HFFc6 (cell line): Measurements from ENCODE around the gene NCAM2. TPM values are rescaled to one million over a fixed set of nuclear protein-coding genes. Genes with fewer than 3 reads are reported as not detected.
A peak's percentile ranks its signal among the peaks of the same experiment; 100 is the strongest.

Experiments used
- DNase-seq: peaks from one replicate; pipeline ENCODE4 v3.0.0-alpha.2; 2018
- H3K27ac Mint-ChIP-seq: 2 replicates; pipeline ENCODE4 v1.8.0; 2020; ENCODE audit warnings: mild to moderate bottlenecking, mixed read lengths
- H3K27me3 Mint-ChIP-seq: 2 replicates; pipeline ENCODE4 v1.8.0; 2021; ENCODE audit warnings: mild to moderate bottlenecking, moderate library complexity, mixed read lengths; ENCODE audit not compliant: insufficient read depth
- H3K36me3 Mint-ChIP-seq: 2 replicates; pipeline ENCODE4 v1.8.0; 2021; ENCODE audit warnings: low read depth, mixed read lengths
- H3K4me1 Mint-ChIP-seq: 2 replicates; pipeline ENCODE4 v1.8.0; 2020; ENCODE audit warnings: low read depth, mixed read lengths
- H3K4me3 Mint-ChIP-seq: 2 replicates; pipeline ENCODE4 v1.8.0; 2020; ENCODE audit warnings: mild to moderate bottlenecking, moderate library complexity, mixed read lengths
- H3K9me3 Mint-ChIP-seq: 2 replicates; pipeline ENCODE4 v1.8.0; 2020; ENCODE audit warnings: mild to moderate bottlenecking, mixed read lengths
- CTCF ChIP-seq: fragments of 200-600 bp; sonication (generic); IDR thresholded peaks from 2 replicates; pipeline ENCODE4 v1.5.0; 2021; ENCODE audit warnings: antibody characterized with exemption, mild to moderate bottlenecking
- total RNA-seq, 6 experiments: library from RNA; stranded (reverse); fragmentation: NEBNext Ultra II Directional; extraction: Animal tissue kit (Norgen Biotek cat#: 25700); gene quantifications; 2 replicates in 1 of 6; 3 replicates in 5 of 6; pipeline ENCODE4 v1.2.3, GENCODE V29; 2021

The NCAM2 gene
- total RNA-seq, 6 experiments from 2014 or later, result 2.2 to 10.2 (median 8.8) TPM

- DNase-seq, result no peak
- H3K4me3 Mint-ChIP-seq, result no peak overlapping the region
- no peak for TF ChIP-seq CTCF
- H3K9me3 Mint-ChIP-seq, result no peaks in the 10 kb centered on the region
- no peak overlapping the region for H3K27ac Mint-ChIP-seq
- peaks cover 6% of the 10 kb centered on the region; the same call in 1 of the 2 replicates for H3K4me1 Mint-ChIP-seq
- H3K36me3 Mint-ChIP-seq, result no peaks in the 10 kb centered on the region
- H3K27me3 Mint-ChIP-seq, result no peaks in the 10 kb centered on the region
Measured at GRCh38 chr21:21236996-21237395, 238.8 kb downstream of the NCAM2 start.

GRCh38 chr21:21238629-21239400 is 240.6 kb downstream of the NCAM2 start:
- Mint-ChIP-seq H3K27ac (no peak overlapping the region), H3K4me1 (peaks cover 6% of the 10 kb centered on the region; the same call in 1 of the 2 replicates), H3K9me3 (no peaks in the 10 kb centered on the region), H3K4me3 (no peak overlapping the region), H3K36me3 (no peaks in the 10 kb centered on the region), H3K27me3 (no peaks in the 10 kb centered on the region)
- no peak for TF ChIP-seq CTCF
- DNase-seq, result no peak

- Mint-ChIP-seq H3K4me3 (no peak overlapping the region), H3K36me3 (no peaks in the 10 kb centered on the region), H3K27me3 (no peaks in the 10 kb centered on the region; the same call in 1 of the 2 replicates), H3K9me3 (no peaks in the 10 kb centered on the region), H3K4me1 (peaks cover 6% of the 10 kb centered on the region; the same call in 1 of the 2 replicates), H3K27ac (no peak overlapping the region)
- no peak for DNase-seq
- TF ChIP-seq CTCF, result no peak
Measured at GRCh38 chr21:21241391-21241790, 243.2 kb downstream of the NCAM2 start.

- Mint-ChIP-seq H3K36me3 (no peaks in the 10 kb centered on the region), H3K27me3 (no peaks in the 10 kb centered on the region; the same call in 1 of the 2 replicates), H3K27ac (no peak overlapping the region), H3K9me3 (no peaks in the 10 kb centered on the region), H3K4me1 (peaks cover 10% of the 10 kb centered on the region), H3K4me3 (no peak overlapping the region)
- DNase-seq, result no peak
- no peak for TF ChIP-seq CTCF
Measured at GRCh38 chr21:21246007-21246406, 247.8 kb downstream of the NCAM2 start.

- no peak for TF ChIP-seq CTCF
- Mint-ChIP-seq H3K4me1 (peaks cover 10% of the 10 kb centered on the region), H3K9me3 (no peaks in the 10 kb centered on the region), H3K27ac (no peak overlapping the region), H3K27me3 (peaks cover 2% of the 10 kb centered on the region; the same call in 1 of the 2 replicates), H3K36me3 (no peaks in the 10 kb centered on the region), H3K4me3 (peak overlapping the region; percentile 4; the same call in 1 of the 2 replicates)
- DNase-seq, result no peak
Measured at GRCh38 chr21:21247424-21247823, 249.2 kb downstream of the NCAM2 start.
